H1 (cell line): ENCODE data around the gene CACNA2D1. TPM values are rescaled to one million over a fixed set of nuclear protein-coding genes. Genes with fewer than 3 reads are reported as not detected.

ENCODE experiments used
- CTCF ChIA-PET: fragments of 300-600 bp; sonication (Branson Sonifier 250); formaldehyde crosslinking; loops from one replicate; lab custom pipeline; 2021; ENCODE audit not compliant: partially characterized antibody; lab: Charles Lee
- POLR2A ChIA-PET: fragments of 300-600 bp; sonication (Branson Sonifier 250); formaldehyde crosslinking; loops from one replicate; lab custom pipeline; 2021; ENCODE audit warnings: inconsistent platforms; ENCODE audit not compliant: partially characterized antibody; lab: Charles Lee
- DNase-seq, 2 experiments: peaks; one replicate each; pipeline versions ENCODE4 v3.0.0 to v3.0.0-alpha.2; 2010 to 2022; ENCODE audit warnings: low spot score in 2 of 2, low read depth in 1 of 2, mixed read lengths in 1 of 2
- FAIRE-seq: peaks from 2 replicates; lab custom pipeline; 2011; peaks lifted over from hg19 to GRCh38; lab: Jason Lieb, UNC
- H2AFZ ChIP-seq: 2 replicates; pipeline ENCODE4 v1.8.1; 2012; ENCODE audit warnings: low read length, inconsistent platforms
- H2AK5ac ChIP-seq: 2 replicates; pipeline ENCODE4 v1.6.1; 2013; ENCODE audit warnings: low read depth, low read length
- H2BK120ac ChIP-seq: replicated peaks from 2 replicates; pipeline ENCODE3; 2013; ENCODE audit warnings: low read depth, low read length, inconsistent platforms
- H2BK12ac ChIP-seq: 2 replicates; pipeline ENCODE4 v1.6.1; 2013; ENCODE audit warnings: low read depth, low read length
- H2BK15ac ChIP-seq: 2 replicates; pipeline ENCODE4 v1.6.1; 2013; ENCODE audit warnings: low read length
- H2BK20ac ChIP-seq: 2 replicates; pipeline ENCODE4 v1.6.1; 2013; ENCODE audit warnings: low read length
- H2BK5ac ChIP-seq: 2 replicates; pipeline ENCODE4 v1.6.1; 2013; ENCODE audit warnings: low read depth, low read length
- H3K14ac ChIP-seq: 2 replicates; pipeline ENCODE4 v1.6.1; 2013; ENCODE audit warnings: inconsistent platforms; ENCODE audit not compliant: insufficient read length
- H3K18ac ChIP-seq: 2 replicates; pipeline ENCODE4 v1.6.1; 2013; ENCODE audit warnings: low read length; ENCODE audit errors: extremely low read depth
- H3K23ac ChIP-seq: 2 replicates; pipeline ENCODE4 v1.6.1; 2013; ENCODE audit warnings: inconsistent platforms; ENCODE audit not compliant: insufficient read length
- H3K23me2 ChIP-seq: 2 replicates; pipeline ENCODE4 v1.6.1; 2013; ENCODE audit warnings: low read depth, low read length
- H3K27ac ChIP-seq: 2 replicates; pipeline ENCODE4 v1.6.1; 2011; ENCODE audit warnings: low read depth, low read length, inconsistent platforms
- H3K27me3 ChIP-seq, 4 experiments: replicated peaks in 1 of 4; 1 replicate in 1 of 4; 2 replicates in 3 of 4; pipeline versions ENCODE4 v1.6.1 to v1.8.1; 2011 to 2013; ENCODE audit warnings: low read length in 3 of 4, mild to moderate bottlenecking in 3 of 4, inconsistent platforms in 2 of 4, mixed read lengths in 2 of 4, moderate library complexity in 1 of 4; ENCODE audit not compliant: control insufficient read depth in 3 of 4, insufficient read depth in 3 of 4; ENCODE audit errors: extremely low read depth in 1 of 4
- H3K36me3 ChIP-seq, 4 experiments: 2 replicates each; pipeline versions ENCODE4 v1.6.1 to v1.8.1; 2011 to 2013; ENCODE audit warnings: mild to moderate bottlenecking in 4 of 4, low read length in 3 of 4, moderate library complexity in 2 of 4, control low read depth in 1 of 4, inconsistent platforms in 1 of 4; ENCODE audit not compliant: insufficient read depth in 4 of 4, control insufficient read depth in 2 of 4
- H3K4ac ChIP-seq: replicated peaks from 2 replicates; pipeline ENCODE3; 2013; ENCODE audit warnings: low read length, low read depth, mixed read lengths, inconsistent platforms; ENCODE audit not compliant: insufficient read length
- H3K4me1 ChIP-seq, 4 experiments: replicated peaks in 1 of 4; 1 replicate in 1 of 4; 2 replicates in 3 of 4; pipeline versions ENCODE4 v1.6.1 to v1.8.1; 2011 to 2013; ENCODE audit warnings: low read length in 3 of 4, inconsistent platforms in 2 of 4, mixed read lengths in 1 of 4; ENCODE audit not compliant: insufficient read depth in 4 of 4, control insufficient read depth in 3 of 4
- H3K4me2 ChIP-seq, 2 experiments: 2 replicates each; pipeline versions ENCODE4 v1.6.1 to v1.8.1; 2011 to 2013; ENCODE audit warnings: low read depth in 2 of 2, low read length in 2 of 2, control low read depth in 1 of 2, inconsistent platforms in 1 of 2, mild to moderate bottlenecking in 1 of 2; ENCODE audit not compliant: insufficient read depth in 1 of 2
- H3K4me3 ChIP-seq, 4 experiments: fragments of 200-600, 300-600 bp in 1 of 4; sonication (generic), shearing (Covaris generic), sonication (Bioruptor Twin) in 1 of 4; 2 replicates each; pipeline versions ENCODE4 v1.5.1 to v1.8.1; 2011 to 2016; ENCODE audit warnings: low read length in 4 of 4, low read depth in 3 of 4, control low read depth in 2 of 4, inconsistent platforms in 2 of 4, mild to moderate bottlenecking in 2 of 4, mixed read lengths in 1 of 4, moderate library complexity in 1 of 4; ENCODE audit not compliant: insufficient read depth in 2 of 4; ENCODE audit errors: extremely low read depth in 1 of 4
- H3K56ac ChIP-seq: replicated peaks from 2 replicates; pipeline ENCODE3; 2013; ENCODE audit warnings: low read depth, mild to moderate bottlenecking, mixed read lengths, low read length, inconsistent platforms; ENCODE audit not compliant: insufficient read length
- H3K79me1 ChIP-seq: 2 replicates; pipeline ENCODE4 v1.6.1; 2013; ENCODE audit warnings: low read depth, low read length, control low read depth
- H3K79me2 ChIP-seq, 2 experiments: 2 replicates each; pipeline versions ENCODE4 v1.6.1 to v1.8.1; 2012 to 2013; ENCODE audit warnings: low read length in 2 of 2, mild to moderate bottlenecking in 2 of 2, inconsistent platforms in 1 of 2; ENCODE audit not compliant: insufficient read depth in 2 of 2, control insufficient read depth in 1 of 2
- H3K9ac ChIP-seq, 4 experiments: replicated peaks in 1 of 4; 1 replicate in 1 of 4; 2 replicates in 3 of 4; pipeline versions ENCODE4 v1.6.1 to v1.8.1; 2011 to 2013; ENCODE audit warnings: low read depth in 3 of 4, low read length in 3 of 4, control low read depth in 2 of 4, mild to moderate bottlenecking in 2 of 4, moderate library complexity in 2 of 4, inconsistent platforms in 1 of 4; ENCODE audit errors: extremely low read depth in 1 of 4
- H3K9me3 ChIP-seq, 2 experiments: 2 replicates each; pipeline versions ENCODE4 v1.6.1 to v1.8.1; 2012 to 2013; ENCODE audit warnings: mild to moderate bottlenecking in 2 of 2, moderate library complexity in 2 of 2, control low read depth in 1 of 2, inconsistent platforms in 1 of 2, low read depth in 1 of 2, low read length in 1 of 2, mixed read lengths in 1 of 2; ENCODE audit not compliant: insufficient read depth in 2 of 2
- H4K20me1 ChIP-seq, 2 experiments: replicated peaks in 1 of 2; 2 replicates each; pipeline versions ENCODE3 to v1.8.1; 2011 to 2013; ENCODE audit warnings: inconsistent platforms in 2 of 2, low read length in 2 of 2, mild to moderate bottlenecking in 1 of 2; ENCODE audit not compliant: insufficient read depth in 2 of 2, control insufficient read depth in 1 of 2
- H4K5ac ChIP-seq: 2 replicates; pipeline ENCODE4 v1.6.1; 2013; ENCODE audit warnings: low read length, low read depth, mixed read lengths, inconsistent platforms; ENCODE audit not compliant: insufficient read length
- H4K8ac ChIP-seq: 2 replicates; pipeline ENCODE4 v1.8.0; 2013; ENCODE audit warnings: mild to moderate bottlenecking, moderate library complexity, low read length, inconsistent platforms; ENCODE audit not compliant: insufficient read depth; ENCODE audit errors: extremely low read depth
- H4K91ac ChIP-seq: replicated peaks from 2 replicates; pipeline ENCODE3; 2013; ENCODE audit warnings: low read length, mixed read lengths, inconsistent platforms; ENCODE audit not compliant: insufficient read length
- PHF8 ChIP-seq: fragments of 200-600 bp; sonication (generic); conservative IDR thresholded peaks from 2 replicates; pipeline ENCODE4 v1.7.1; 2012; ENCODE audit warnings: low read depth, mild to moderate bottlenecking, inconsistent platforms, low read length, moderate library complexity
- RNF2 ChIP-seq: fragments of 200-900, 300-1000 bp; sonication (generic); IDR thresholded peaks from 2 replicates; pipeline ENCODE4 v1.7.1; 2016; ENCODE audit warnings: borderline replicate concordance, low read depth, mild to moderate bottlenecking, antibody characterized with exemption, low read length; ENCODE audit not compliant: poor library complexity, severe bottlenecking; ENCODE audit errors: missing control alignments
- SUZ12 ChIP-seq: fragments of 200-600 bp; sonication (generic); IDR thresholded peaks from 2 replicates; pipeline ENCODE4 v1.6.1; 2012; ENCODE audit warnings: mild to moderate bottlenecking, inconsistent platforms, low read length, moderate library complexity, mixed read lengths
- WGBS, 2 experiments: shearing (Covaris generic) in 1 of 2; methylation state at CpG; one replicate each; pipeline versions ENCODE4 v1.1.6 to v1.1.7; 2013 to 2015; ENCODE audit warnings: low lambda C conversion rate in 2 of 2, mixed read lengths in 2 of 2, inconsistent platforms in 1 of 2, low coverage in 1 of 2, missing lambda C conversion rate in 1 of 2; ENCODE audit not compliant: insufficient replicate concordance in 2 of 2, insufficient coverage in 1 of 2, insufficient read length in 1 of 2; ENCODE audit errors: extremely low coverage in 1 of 2, missing lambda C conversion rate in 1 of 2; 5-methylcytosine and 5-hydroxymethylcytosine counted together
- polyA plus RNA-seq, 7 experiments: library from polyadenylated mRNA; depleted of rRNA in 3 of 7; stranded (reverse) in 5 of 7; unstranded in 2 of 7; fragments of >200 nt in 5 of 7; fragments of 200-250 nt in 2 of 7; gene quantifications; 1 replicate in 5 of 7; 2 replicates in 1 of 7; 4 replicates in 1 of 7; pipeline versions ENCODE4 v1.2.1 to v1.2.3, GENCODE V29; 2011 to 2013; ENCODE audit warnings: missing spikeins in 2 of 7, mixed read lengths in 2 of 7
- total RNA-seq: library from RNA; stranded (reverse); fragmentation: NEBNext Ultra II Directional; extraction: Animal tissue kit (Norgen Biotek cat#: 25700); gene quantifications from 2 replicates; pipeline ENCODE4 v1.2.1, GENCODE V29; 2021

Gene CACNA2D1
- total and polyA plus RNA-seq, 2 of the 8 experiments (the other 6 are each of a cell fraction or from before 2014, with no cell fraction given), result 4.3 to 27.3 TPM

GRCh38 chr7:82343716-82344115 is 99.9 kb downstream of the CACNA2D1 start:
- no peaks in the 10 kb centered on the region; a peak in 1 of 8 replicates for H3K36me3 ChIP-seq
- FAIRE-seq (no peak), DNase-seq (no peak)
- H2BK15ac ChIP-seq, result no peak overlapping the region
- H4K5ac ChIP-seq, result no peak overlapping the region
- H2BK12ac ChIP-seq, result no peak overlapping the region
- no peaks in the 10 kb centered on the region for H3K23me2 ChIP-seq
- H2BK120ac ChIP-seq, result no peak overlapping the region
- H3K9me3 ChIP-seq, result no peaks in the 10 kb centered on the region
- no peak overlapping the region for H4K91ac ChIP-seq
- H3K4me3 ChIP-seq, result no peak overlapping the region
- ChIA-PET CTCF (interaction anchor here (0.6 kb wide), 1 partner anchor 31 kb away, joined by 3 read pairs; no protein-coding TSS in a partner anchor), POLR2A (no interaction called here)
- peaks cover 0 to 1% (median 0%) of the 10 kb centered on the region in 4 experiments; a peak in 1 of 7 replicates for H3K4me1 ChIP-seq
- no peak overlapping the region for H3K9ac ChIP-seq
- H3K14ac ChIP-seq, result no peak overlapping the region
- H2BK5ac ChIP-seq, result no peak overlapping the region
- WGBS, 2 experiments, result 81% methylated on average over 1 of the region's 1 CpG; no CpG with 5 or more reads in 1 of the 2 experiments
- H2AK5ac ChIP-seq, result no peak overlapping the region
- H3K56ac ChIP-seq, result no peak overlapping the region
- TF ChIP-seq RNF2, result no peak
- TF ChIP-seq PHF8, result no peak
- no peak for TF ChIP-seq SUZ12
- no peak overlapping the region for H3K4me2 ChIP-seq
- no peaks in the 10 kb centered on the region for H3K79me2 ChIP-seq
- H3K27ac ChIP-seq, result no peak overlapping the region
- no peaks in the 10 kb centered on the region for H4K20me1 ChIP-seq
- H3K18ac ChIP-seq, result no peak overlapping the region
- H3K27me3 ChIP-seq, result no peaks in the 10 kb centered on the region
- H2BK20ac ChIP-seq, result no peak overlapping the region
- no peak overlapping the region for H4K8ac ChIP-seq
- no peak overlapping the region for H3K4ac ChIP-seq
- H3K23ac ChIP-seq, result no peak overlapping the region
- H3K79me1 ChIP-seq, result no peaks in the 10 kb centered on the region
- H2AFZ ChIP-seq, result no peak overlapping the region
